NCI-H2081 treated with DMSO at 0.1 percent for 48 hours (cell line): ENCODE measurements around the gene DOCK9.
"Not testable (repeated sequence)": the region's sequence is repeated elsewhere in the genome, so short reads cannot be mapped to it uniquely, and the experiment has no call there.

Experiments used
- DNase-seq: peaks from one replicate; lab custom pipeline; 2025; lab: John Stamatoyannopoulos, UW

DOCK9 gene

DNA sequence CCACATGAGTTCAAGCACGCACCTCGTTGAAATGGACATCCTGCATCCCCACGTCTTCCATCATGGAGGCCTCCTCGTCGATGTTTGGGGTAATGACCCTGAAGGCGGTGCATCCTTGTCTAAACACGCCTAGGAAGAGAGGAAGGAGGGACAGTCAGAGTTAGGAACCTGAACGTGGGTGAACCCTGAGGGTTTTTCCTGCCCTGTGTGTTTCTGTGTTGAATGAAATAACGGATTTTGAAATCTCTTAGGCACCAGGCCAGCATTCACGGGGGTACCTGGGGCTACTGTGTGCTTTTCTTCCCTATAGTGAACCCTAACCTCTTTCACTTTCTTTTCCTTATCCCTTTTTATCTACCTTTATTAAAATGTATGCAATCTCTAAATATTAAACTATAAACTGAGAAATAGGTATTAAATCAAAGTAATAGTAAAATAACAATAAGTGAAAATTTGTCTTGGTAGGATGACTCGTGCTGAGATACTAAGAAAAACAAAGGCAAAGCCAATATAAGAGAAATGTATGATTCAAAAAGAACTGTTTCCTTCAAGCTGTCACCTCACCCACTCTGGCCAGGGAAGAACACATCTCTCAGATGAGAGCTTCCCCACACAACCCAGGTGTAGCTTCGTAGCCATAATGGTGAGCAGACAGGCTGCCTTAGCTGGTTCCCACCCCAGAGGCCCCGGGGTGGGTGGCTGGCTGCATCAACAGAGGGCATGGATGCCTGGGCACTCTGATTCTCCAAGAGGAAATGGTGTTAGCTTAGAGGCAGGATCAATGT, 153.3 kb downstream of the DOCK9 start:
- DNase-seq: no peak

DNA sequence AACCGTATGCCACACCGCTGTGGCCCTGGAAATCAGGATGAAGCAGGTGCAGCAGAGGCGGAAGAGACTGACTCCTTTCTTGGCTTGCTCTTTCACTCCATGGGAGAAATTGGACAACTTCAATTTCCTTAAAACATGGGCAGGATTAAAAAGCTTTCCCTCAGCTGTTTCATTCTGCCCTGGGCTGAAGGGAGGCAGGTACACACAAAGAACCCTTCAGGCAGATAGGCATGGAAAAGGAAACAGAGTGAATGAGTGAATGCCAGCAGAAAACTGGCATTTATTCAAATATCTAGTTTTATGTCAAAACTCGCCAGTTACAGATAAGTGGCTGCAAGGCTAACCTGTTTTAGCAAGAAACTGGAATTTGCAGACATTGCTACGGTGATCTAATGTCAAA, 154.4 kb downstream of the DOCK9 start:
- no peak for DNase-seq

DNA sequence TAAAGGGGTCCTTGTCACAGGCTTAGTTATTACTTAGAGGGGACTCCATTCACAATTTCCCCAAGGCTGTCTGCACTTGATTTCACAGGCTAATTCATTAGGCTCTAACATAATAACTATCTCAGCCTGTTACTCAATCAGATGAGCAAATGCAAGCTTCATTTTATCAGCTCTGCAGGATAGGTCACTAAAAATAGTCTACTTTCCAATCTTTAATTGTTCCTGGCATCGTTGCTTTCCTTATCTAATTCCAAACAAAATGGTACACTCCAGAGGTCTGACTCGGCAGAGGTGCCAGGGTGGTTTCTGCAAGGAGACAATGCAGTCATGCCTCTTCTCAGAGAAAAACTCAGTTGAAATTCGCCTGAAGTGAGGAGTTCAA, 155.6 kb downstream of the DOCK9 start:
- no peak for DNase-seq

DNA sequence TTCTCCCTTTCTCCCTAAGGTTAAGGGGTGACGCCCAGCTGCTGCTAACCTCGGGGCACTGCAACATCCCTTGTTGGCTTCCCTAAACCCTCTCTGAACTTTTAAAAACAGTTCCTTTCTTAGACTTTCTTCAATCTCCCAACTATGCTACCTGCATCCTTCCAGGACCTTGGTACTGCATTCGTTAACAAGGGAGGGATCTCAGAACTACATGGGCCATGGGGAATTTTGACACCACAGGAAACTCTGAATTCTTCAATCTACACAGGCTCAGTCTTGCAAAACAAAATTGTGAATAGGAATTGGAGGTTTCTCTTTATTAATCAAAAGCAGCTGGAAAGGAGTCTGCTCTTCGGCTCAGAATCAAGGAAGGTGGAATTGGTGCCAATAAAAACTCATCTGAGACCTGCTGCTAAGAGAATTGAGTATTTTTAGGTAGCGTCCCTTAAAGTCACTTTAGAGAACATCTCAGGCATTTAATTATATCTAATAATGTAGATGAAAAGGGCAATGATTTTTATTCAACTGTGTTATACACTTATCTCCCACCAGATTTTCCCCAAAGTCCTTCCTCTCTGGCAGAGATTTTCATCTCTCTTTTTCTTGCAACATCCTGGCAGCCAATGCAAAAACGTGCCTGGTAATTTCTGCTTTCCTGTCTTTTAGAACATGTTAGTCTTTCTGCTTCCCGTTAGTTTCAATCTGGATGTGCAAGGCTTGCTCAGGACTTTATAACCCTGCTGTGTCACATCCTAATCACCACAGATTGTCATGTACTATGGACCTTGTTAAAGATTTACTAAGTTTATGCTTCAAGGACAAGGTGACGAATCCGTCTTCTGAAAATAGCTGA, 156.3 kb downstream of the DOCK9 start:
- no peak for DNase-seq

DNA sequence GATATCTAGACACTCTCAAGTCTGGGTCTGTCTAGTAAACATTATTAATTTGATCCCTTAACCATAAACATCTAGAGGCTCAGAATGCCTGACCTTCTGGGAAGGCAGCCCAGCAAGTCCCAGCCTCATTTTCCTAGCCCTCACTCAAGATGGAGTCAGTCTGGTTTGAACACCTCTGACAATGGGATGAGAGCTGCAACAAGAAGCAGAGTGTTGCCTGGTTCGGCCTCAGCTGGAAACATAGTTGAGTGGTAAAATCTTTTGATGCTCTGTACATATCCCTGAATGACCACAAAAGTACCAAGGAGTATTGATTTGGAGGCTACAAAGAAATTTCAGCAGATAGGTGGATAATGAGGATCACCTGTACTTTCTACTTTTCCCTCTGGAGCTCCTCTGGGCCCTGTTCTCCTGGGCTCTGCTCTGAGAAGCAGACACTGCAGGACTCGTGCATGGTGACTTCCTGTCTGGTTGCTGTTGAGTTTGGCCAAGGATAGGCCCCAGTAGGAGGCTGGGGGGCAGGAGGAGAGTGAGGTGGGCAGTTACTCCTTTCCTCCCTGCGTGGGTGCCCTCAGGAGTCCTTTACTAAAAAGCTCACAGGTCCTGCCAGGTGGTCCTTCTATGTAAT, 157.0 kb downstream of the DOCK9 start:
- no peak for DNase-seq

DNA sequence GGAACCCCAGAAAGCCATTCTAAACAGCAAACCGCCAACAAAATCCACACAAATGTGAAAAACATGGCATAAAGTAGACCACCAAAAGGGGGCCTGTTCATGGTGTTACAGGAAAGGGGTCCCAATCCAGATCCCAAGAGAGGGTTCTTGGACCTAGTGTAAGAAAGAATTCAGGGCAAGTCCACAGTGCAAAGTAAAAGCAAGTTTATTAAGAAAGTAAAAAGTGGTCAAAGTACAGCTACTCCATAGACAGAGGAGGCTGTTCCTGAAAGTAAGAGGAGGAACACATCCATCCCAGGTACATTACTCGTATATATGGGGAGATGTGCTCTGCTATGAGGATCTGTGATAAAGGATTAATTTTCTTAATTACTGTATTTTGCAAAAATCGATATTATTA, 157.6 kb downstream of the DOCK9 start:
- no peak for DNase-seq

DNA sequence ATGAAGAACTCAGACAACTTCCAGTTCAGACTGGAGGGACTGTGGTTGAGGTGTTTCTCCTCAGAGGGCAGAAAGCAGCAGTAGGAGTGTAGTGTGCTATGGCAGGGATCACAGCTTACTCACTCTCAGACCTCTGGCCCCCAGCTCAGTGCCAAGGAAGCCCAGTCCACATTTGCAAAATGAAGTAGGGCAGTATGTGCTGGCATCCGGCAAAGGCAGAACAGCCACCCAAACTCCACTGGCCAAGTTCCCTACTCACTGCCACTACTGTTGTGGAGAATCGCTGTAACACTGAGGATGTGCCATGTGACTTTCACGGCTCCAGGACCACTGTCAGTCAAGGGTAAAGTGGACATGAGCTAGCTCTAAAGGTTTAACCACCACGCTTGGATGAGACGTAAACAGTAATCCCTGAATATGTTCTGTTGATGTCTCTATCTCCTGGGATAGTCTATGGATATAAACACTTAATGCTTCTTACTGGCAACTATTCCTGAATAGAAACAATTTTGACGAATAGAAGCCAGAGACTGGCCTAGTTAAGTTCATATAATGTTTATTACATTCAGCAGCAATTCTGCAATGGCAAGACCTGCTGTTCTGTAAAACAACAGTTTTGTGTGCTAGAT, 158.4 kb downstream of the DOCK9 start:
- DNase-seq: no peak

DNA sequence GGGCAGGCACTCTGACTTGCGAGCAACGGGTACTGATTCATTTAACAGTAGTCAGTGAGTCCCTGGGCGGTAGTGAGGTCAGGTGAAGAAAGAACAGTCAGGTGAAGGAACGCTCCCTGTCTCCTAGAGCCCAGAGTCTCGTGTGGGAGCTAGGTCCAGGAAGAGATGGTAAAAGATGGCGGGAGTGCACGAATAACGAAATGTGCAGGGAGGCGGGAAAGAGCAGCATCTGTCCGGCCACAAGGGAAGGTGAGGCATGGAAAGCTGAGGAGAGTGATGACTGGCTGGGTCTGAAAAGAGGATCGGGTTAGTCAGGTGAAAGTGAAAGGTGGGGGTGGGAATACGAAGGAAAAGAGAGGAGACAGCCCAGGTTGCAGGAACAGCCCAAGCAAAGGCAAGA, 161.5 kb downstream of the DOCK9 start:
- DNase-seq: no peak

DNA sequence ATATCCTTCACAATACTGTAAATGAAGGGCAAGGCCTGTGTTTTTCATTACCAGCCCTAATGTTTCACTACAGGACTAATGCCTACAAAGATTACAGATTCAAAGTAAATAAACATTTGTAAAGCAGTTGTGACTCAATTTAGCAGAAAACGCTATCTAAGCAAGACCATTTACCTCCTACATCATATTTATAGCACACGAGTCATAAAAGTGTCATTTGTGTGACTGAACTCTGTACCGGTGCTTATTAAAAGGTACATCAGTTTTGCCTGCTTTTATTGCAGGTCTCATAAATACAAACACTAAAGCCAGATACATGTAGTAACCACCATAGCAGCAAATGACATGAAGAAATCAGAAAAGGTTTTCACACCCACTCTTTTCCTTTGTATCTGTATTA, 163.9 kb downstream of the DOCK9 start:
- no peak for DNase-seq

DNA sequence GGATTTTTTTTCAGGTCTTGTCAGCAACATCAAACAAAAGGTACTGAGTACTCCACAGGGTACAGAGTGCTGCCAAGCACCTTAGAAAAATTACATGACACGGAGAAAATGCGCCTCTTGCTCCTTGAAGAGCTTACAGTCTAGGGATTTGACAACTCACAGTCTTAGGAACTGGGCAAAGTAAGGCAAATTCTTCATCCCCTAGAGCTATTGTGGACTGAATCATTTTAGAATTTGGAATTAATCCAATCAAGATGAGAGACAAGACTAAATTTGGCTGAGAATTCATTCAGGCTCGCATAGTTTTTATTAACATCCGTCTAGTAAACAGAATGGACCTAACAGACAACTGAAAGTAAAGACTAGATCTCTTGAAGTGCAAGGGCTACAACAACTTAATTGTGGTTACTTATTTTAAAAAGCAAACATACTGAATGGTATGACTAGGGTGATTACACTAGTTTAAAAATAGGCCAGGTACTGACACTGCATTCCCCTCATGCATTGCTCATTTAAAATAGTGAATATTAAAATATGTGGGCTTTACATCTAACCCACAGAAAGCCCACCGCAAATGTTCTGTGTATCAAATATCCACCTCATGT, 165.6 kb downstream of the DOCK9 start:
- DNase-seq: not testable (repeated sequence)

DNA sequence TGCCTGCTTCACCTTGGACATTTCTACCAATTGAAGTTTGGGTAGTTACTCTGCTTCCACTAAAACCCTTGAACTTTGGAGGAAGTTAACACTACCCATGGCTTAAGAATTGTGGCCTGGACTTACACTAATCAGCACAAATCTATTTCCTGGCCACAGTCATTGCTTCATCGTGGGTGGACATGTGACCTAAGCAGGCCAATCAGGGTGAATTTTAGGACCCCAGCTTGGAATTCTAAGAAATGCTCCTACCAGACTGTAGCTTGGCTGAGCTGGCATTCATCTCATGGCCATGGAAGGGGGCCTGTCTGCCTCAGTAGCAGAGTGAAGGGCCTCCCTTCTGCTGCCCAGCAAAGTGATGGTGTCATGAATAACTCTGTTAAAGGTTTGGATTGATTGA, 167.1 kb downstream of the DOCK9 start:
- no peak for DNase-seq

DNA sequence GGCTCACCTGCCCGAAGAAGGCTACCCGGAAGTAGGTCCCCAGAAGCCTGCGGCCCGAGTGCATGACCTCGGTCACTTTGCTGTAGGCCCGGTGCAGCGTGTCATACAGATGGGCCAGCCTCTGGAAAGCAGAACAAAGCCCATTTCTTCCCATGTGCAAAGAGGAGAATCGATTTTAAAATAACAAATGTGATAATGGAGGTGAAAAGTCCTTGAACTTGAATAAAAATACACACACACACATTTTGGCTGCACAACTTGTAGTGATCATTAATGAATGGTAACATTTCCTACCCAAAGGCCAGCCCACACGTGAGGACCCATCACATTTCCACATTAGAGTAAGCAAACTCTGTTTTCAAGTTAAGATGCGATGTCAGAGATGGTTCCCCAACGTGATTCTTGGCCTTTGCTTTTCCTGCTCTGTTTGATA, 168.5 kb downstream of the DOCK9 start:
- no peak for DNase-seq

DNA sequence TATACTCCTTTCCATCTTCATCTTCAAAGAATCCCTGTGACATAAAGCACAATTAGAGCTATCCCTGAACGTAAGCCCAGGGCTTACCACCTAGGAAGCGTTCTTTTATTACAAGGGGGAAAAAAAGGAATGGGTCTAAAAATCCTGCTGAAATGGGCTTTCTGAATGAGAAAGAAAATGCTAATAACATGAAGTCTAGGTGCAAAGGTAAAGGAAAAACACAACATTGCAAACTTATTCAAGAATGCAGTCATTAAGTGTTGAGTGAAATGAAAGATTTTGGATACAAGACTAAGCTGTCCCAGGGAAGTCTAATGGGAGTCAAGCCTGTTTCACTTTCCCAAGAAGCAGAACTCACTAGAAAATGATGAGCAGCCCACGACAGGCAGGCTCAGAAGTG, 170.1 kb downstream of the DOCK9 start:
- no peak for DNase-seq

DNA sequence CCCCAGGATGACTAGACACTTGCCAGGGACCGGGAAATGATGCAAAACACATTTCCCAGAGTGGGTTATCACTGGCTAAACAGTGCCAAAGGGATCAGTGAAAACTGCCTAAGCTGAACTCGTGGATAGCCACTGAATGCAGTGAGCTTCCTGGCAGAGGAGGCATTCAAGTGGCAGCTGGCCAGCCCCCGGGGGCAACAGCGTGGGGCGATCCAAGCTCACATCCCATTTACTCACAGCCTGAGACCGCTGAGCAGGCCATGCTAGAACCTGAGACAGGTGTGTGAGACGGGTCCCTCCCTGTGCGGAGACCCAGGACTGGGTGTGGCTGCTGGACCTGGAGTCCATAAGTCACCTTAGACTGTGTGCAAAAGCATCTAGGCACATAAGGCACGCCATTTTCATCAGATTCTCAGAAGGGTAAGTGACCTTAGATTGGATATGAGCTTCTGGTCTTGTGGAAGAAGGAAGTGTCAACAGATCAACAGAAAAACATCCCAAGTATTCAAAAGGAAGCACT, 173.5 kb downstream of the DOCK9 start:
- no peak for DNase-seq

DNA sequence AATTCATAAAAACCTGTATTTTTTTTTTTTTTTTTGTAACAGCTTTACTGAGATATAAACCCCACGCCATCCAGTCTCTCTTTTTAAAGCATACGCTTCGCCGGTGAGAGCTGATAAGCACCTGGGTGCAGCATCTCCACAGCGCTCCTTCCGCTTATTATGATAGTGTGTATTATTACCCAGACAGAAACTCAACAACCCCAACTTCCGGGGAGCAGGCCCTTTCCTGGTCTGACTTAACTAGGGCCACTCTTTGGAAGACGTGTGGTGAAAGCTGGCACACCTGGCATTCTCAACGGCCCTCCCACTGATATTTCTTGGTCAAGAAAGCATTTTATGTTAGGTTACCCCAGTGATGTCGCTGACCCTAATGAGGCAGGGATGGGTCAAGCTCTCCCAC, 173.9 kb downstream of the DOCK9 start:
- DNase-seq: no peak

DNA sequence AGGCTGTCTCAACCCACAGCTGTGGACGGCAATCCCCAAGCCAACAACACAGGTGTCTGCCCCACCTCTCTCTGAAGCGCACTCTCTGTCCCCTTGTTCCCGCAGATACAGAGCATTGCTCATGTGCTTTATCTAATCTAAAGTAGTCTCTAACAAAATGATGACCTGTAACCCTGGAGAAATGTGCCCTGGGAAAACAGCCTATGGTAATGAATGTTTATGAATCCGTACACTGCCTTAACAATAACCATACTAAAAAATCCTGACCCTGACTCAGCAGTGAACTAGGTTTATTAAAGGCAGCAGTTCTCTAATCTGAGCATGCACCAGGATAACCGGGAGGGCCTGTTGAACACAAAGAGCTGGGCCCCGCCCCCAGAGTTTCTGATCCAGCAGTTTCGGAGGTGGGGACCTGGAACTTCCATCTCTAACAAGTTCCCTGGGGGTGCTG, 174.7 kb downstream of the DOCK9 start:
- no peak for DNase-seq

DNA sequence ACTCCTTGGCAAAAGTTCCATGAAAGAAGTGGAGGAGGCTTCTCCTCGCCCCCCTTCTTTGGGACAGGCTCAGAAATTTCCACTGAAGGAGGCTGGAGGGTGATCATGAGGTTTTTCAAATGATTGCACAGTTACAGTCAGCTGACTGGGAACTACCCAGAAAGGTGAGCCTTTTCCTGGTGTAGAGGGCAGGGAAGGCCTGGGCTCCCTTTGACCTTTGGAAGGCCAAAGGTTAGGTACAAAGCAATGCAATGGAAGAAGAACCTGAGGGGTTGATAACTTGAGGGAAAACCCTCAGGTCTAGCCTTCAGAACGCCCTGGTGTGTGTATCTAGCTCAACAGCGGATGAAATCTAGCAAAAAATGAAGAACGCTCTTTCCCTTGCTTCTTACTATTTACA, 175.3 kb downstream of the DOCK9 start:
- no peak for DNase-seq

DNA sequence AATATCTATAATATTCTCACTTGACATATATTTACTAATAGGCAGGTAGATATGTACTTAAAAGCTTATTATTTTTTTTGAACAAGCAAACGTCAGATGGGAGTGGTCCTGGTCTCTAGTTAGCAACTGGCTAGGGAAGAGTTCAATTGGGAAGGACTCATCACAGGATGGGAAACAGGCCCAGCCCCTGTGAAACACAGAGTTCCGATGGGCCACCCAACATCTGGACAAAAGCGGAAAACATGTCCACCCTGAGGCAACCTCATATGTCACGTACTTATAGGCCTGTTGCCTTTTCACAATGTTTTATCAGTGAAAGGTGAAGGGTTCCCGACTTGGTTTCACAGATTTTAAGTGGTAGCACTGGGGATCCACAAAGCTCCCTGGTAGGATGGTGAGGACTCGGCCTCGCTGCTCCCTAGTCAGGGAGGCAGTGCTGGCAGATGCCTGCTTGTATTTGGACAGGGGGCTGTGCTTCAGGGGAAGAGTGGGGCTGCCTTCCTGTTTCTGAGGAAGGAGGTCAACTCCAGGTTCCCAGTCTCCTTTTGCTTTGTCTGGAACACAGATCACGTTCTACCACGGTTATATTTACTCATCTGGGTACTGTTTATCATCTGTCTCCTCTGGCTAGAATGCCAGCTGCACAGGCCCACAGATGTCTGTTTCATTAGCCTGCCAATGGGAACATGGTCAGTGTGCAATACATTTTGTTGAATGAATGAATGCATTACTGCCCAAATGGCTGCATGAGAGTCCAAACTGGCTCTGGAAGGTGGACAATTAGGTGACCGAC, 176.0 kb downstream of the DOCK9 start:
- no peak for DNase-seq

DNA sequence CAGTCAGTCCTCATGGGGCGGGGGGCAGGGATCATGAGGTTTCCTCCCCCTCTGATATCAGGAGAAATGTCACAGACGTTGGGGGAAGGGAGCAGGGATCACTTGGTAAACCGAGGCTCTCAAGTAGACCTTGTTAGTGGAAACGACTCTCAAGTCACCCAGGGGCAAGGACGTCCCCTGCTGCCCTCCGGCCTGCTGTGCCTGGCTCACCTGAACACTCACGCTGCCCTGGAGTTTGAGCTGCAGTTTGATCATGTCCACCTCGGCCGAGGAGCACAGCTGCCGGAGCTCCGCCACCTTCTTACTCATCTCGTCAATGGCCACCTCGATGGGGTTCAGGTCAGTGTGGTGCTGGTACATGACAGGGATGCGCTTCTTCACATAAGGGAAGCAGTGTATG, 177.8 kb downstream of the DOCK9 start:
- no peak for DNase-seq

DNA sequence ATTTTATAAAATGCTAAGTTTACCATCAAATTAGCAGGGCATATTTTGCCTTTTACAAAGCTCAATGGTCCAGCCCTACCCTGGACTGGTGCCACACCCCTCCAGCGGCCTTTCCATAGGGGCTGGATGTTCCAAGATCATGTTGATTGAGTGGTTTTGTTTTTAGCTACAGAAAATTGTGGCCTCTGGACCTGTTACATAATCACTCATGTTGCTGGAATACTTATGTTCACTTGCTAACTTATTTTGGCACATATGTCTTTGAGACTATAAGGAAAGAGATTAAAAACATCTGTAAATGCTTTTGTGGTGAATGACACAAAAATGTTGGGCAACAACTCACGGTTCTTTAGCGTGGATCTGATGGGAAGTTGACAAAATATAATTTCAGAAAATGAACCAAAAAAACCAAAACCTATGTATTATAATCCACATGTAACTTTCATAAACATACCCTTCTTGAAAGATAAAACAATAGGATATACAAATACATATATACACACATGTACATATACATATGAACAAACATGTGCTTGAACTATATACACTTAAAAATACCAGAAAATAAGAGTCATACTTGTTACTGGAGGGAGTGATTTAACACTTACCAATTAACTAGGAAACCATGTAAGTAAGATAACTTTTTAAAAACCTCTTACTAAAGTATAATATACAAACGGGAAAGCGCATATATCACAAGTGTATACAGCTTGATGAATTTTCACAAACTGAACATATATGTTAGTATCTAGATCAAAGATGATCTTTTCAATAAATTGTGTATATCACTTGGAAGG, 178.8 kb downstream of the DOCK9 start:
- no peak for DNase-seq
